MCF 10A (cell line): ENCODE measurements around the gene RNF208. TPM values are rescaled to one million over a fixed set of nuclear protein-coding genes. Genes with fewer than 3 reads are reported as not detected.

Experiments used
- BruUV-seq: library from RNA; stranded (reverse); fragments of 400-500 nt; replicated peaks from 2 replicates; lab custom pipeline; 2021; lab: Mats Ljungman, UMichigan
- CTCF ChIA-PET: fragments of 300-600 bp; sonication (Branson Sonifier 250); formaldehyde crosslinking; extraction: SDS; loops from one replicate; lab custom pipeline; 2021; ENCODE audit warnings: antibody characterized with exemption, inconsistent platforms; lab: Yijun Ruan, JAX
- POLR2A ChIA-PET: fragments of 300-600, 350-650 bp; sonication (Branson Sonifier 250); formaldehyde crosslinking; extraction: SDS; loops from one replicate; lab custom pipeline; 2020; ENCODE audit warnings: antibody characterized with exemption, inconsistent platforms; lab: Yijun Ruan, JAX
- DNase-seq: peaks from one replicate; pipeline ENCODE4 v3.0.0-alpha.2; 2018; ENCODE audit not compliant: unreplicated experiment
- H3K27ac Mint-ChIP-seq: one replicate; pipeline ENCODE4 v1.8.0; 2022; ENCODE audit warnings: mild to moderate bottlenecking, low read depth, mixed read lengths; ENCODE audit not compliant: unreplicated experiment
- H3K27me3 Mint-ChIP-seq: one replicate; pipeline ENCODE4 v1.8.0; 2022; ENCODE audit warnings: mixed read lengths; ENCODE audit not compliant: insufficient read depth, unreplicated experiment
- H3K36me3 Mint-ChIP-seq: one replicate; pipeline ENCODE4 v1.8.0; 2022; ENCODE audit warnings: mild to moderate bottlenecking, moderate library complexity, mixed read lengths; ENCODE audit not compliant: insufficient read depth, unreplicated experiment
- H3K4me1 Mint-ChIP-seq: one replicate; pipeline ENCODE4 v1.8.0; 2022; ENCODE audit warnings: mixed read lengths; ENCODE audit not compliant: insufficient read depth, unreplicated experiment
- H3K4me3 Mint-ChIP-seq: one replicate; pipeline ENCODE4 v1.8.0; 2022; ENCODE audit warnings: mild to moderate bottlenecking, moderate library complexity, mixed read lengths; ENCODE audit not compliant: unreplicated experiment
- H3K9me3 Mint-ChIP-seq: one replicate; pipeline ENCODE4 v1.8.0; 2022; ENCODE audit warnings: mixed read lengths; ENCODE audit not compliant: unreplicated experiment
- intact Hi-C: fragments of 100-400 bp; cut with micrococcal nuclease; formaldehyde crosslinking; loops from 2 replicates; pipeline ENCODE4 v1.14.1; 2022
- total RNA-seq: library from RNA; stranded (reverse); gene quantifications from 2 replicates; pipeline ENCODE4 v1.2.3, GENCODE V29; 2022
- TF ChIP-seq, protein P1 (sequence below): fragments of 200-600 bp; IDR thresholded peaks from one replicate; pipeline ENCODE4 v1.8.0; 2022; ENCODE audit warnings: antibody characterized with exemption, mild to moderate bottlenecking; ENCODE audit not compliant: unreplicated experiment

Gene RNF208
- total RNA-seq, 1 experiment from 2014 or later: 2.5 TPM

DNA sequence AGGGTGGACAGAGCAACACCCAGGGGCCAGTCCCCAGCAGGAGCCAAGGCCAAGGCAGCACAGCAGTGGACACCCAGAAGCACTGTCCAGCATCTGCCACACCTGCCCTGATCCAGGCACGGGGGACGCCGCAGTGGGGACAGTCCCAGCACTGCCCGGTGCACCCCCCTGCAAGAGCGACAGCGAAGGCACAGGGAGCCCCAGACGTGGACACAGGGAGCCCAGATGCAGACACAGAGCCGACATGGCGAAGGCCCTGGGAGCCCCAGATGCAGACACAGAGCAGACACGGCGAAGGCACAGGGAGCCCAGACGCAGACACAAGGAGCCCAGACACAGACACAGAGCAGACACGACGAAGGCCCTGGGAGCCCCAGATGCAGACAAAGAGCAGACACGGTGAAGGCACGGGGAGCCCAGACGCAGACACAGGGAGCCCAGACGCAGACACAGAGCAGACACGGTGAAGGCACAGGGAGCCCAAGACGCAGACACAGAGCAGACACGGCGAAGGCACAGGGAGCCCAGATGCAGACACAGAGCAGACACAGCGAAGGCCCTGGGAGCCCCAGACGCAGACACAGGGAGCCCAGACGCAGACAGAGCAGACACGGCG is 38.0 kb downstream of the RNF208 start:
- no TSS peak for BruUV-seq
- Mint-ChIP-seq H3K27me3 (no peaks in the 10 kb centered on the region), H3K4me1 (peaks cover 7% of the 10 kb centered on the region), H3K4me3 (no peak overlapping the region), H3K9me3 (no peaks in the 10 kb centered on the region), H3K36me3 (peaks cover 21% of the 10 kb centered on the region), H3K27ac (no peak overlapping the region)
- no peak for DNase-seq
- intact Hi-C loops: no loop called here
- TF ChIP-seq, protein P1, sequence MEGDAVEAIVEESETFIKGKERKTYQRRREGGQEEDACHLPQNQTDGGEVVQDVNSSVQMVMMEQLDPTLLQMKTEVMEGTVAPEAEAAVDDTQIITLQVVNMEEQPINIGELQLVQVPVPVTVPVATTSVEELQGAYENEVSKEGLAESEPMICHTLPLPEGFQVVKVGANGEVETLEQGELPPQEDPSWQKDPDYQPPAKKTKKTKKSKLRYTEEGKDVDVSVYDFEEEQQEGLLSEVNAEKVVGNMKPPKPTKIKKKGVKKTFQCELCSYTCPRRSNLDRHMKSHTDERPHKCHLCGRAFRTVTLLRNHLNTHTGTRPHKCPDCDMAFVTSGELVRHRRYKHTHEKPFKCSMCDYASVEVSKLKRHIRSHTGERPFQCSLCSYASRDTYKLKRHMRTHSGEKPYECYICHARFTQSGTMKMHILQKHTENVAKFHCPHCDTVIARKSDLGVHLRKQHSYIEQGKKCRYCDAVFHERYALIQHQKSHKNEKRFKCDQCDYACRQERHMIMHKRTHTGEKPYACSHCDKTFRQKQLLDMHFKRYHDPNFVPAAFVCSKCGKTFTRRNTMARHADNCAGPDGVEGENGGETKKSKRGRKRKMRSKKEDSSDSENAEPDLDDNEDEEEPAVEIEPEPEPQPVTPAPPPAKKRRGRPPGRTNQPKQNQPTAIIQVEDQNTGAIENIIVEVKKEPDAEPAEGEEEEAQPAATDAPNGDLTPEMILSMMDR: no peak
- POLR2A ChIA-PET: interaction anchor here (1.0 kb wide), 1 partner anchor 17 kb away, joined by 3 read pairs; no protein-coding TSS in a partner anchor
- CTCF ChIA-PET: no interaction called here

DNA sequence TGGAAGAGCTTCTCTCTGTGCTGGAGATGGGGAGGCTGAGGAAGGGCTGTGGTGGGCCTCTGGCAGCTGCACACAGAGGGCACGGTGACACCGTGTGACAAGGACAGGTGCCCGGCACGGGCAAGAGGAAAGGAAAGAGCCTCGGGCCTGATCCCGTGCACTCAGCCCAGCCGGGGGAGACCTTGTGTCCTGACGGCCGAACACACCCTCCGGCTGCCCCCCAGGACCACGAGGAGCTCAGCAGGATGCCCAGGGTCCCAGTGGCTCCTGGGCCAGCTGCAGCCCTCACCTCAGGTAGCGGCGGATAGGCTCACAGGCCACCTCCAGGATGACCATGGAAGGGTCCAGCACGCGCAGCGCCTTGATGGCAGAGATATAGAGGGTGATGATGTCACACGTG is 39.2 kb downstream of the RNF208 start:
- no peak for DNase-seq
- Mint-ChIP-seq H3K36me3 (peaks cover 25% of the 10 kb centered on the region), H3K9me3 (no peaks in the 10 kb centered on the region), H3K27me3 (no peaks in the 10 kb centered on the region), H3K4me1 (peaks cover 4% of the 10 kb centered on the region), H3K4me3 (no peak overlapping the region), H3K27ac (no peak overlapping the region)
- TF ChIP-seq, protein P1: no peak
- CTCF ChIA-PET: interaction anchor here (0.6 kb wide), 1 partner anchor 92 kb away, joined by 4 read pairs; no protein-coding TSS in a partner anchor
- intact Hi-C loops: no loop called here
- BruUV-seq: no TSS peak
- POLR2A ChIA-PET: interaction anchor here (1.0 kb wide), 1 partner anchor 18 kb away, joined by 3 read pairs; no protein-coding TSS in a partner anchor

DNA sequence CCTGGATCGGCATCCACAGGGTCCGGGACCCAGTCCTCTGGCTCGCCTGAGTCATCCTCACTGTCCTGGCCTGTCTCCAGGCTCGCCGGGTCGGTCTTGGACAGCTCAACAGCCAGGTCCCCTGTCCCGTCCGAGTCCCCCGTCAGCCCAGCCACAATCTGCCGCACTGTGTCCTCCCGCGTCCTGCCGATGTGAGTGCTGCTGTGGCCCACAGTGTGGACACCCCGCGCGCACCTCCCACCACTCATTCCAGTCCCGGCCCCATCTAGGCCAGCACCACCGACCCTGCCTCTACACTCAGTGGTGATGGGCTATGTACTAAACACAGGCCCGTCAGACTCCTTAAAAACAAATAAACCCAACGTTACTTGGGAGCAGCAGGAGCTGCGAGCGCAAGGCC is 40.4 kb downstream of the RNF208 start:
- TF ChIP-seq, protein P1: no peak
- CTCF ChIA-PET: interaction anchor here (0.6 kb wide), 1 partner anchor 64 kb away, joined by 3 read pairs; no protein-coding TSS in a partner anchor
- intact Hi-C loops: no loop called here
- POLR2A ChIA-PET: interaction anchor here (0.6 to 2.0 kb wide), 2 partner anchors 8 to 52 kb away, joined by 3 to 6 read pairs; no protein-coding TSS in a partner anchor
- H3K36me3 Mint-ChIP-seq: peaks cover 25% of the 10 kb centered on the region
- no peak for DNase-seq
- H3K27me3 Mint-ChIP-seq: no peaks in the 10 kb centered on the region
- H3K4me3 Mint-ChIP-seq: no peak overlapping the region
- H3K9me3 Mint-ChIP-seq: no peaks in the 10 kb centered on the region
- H3K4me1 Mint-ChIP-seq: peaks cover under 1% of the 10 kb centered on the region
- no TSS peak for BruUV-seq
- no peak overlapping the region for H3K27ac Mint-ChIP-seq

DNA sequence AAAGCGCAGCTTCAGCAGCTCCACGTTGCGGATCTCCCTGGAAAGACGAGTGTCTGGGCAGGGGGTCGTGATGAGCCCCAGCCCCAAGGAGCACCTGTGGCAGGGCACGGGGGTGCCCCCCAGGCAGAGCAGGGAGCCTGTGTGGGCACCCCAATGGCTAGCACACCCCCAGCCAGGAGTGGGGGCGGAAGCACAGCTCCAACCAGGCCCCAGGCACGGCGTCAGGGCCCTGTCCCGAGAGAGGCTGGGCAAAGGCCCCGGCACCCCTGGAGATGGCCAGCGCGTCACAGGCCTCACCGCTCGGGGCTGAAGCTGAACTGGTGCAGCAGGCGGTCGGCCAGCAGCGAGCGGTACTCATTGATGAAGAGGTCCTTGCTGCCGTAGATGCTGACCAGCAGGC is 41.5 kb downstream of the RNF208 start:
- Mint-ChIP-seq H3K9me3 (no peaks in the 10 kb centered on the region), H3K36me3 (peaks cover 25% of the 10 kb centered on the region), H3K27ac (no peak overlapping the region), H3K4me1 (no peaks in the 10 kb centered on the region), H3K4me3 (no peak overlapping the region), H3K27me3 (no peaks in the 10 kb centered on the region)
- POLR2A ChIA-PET: interaction anchor here (2.0 kb wide), 1 partner anchor 51 kb away, joined by 6 read pairs; no protein-coding TSS in a partner anchor
- no peak for DNase-seq
- BruUV-seq: no TSS peak
- TF ChIP-seq, protein P1: no peak
- CTCF ChIA-PET: no interaction called here
- intact Hi-C loops: no loop called here
